IMR-90 (cell line): ENCODE data around the gene LRRC7. TPM values are rescaled to one million over a fixed set of nuclear protein-coding genes. Genes with fewer than 3 reads are reported as not detected.

ENCODE experiments used
- ATAC-seq: fragments of 200-7000 bp; cut with Tn5 transposase; 2 replicates; pipeline ENCODE4 v1.9.1; 2020; ENCODE audit warnings: low read depth, mild to moderate bottlenecking, moderate library complexity
- BruUV-seq: library from RNA; stranded (reverse); fragments of 400-500 nt; replicated peaks from 2 replicates; lab custom pipeline; 2021; lab: Mats Ljungman, UMichigan
- CTCF ChIA-PET: fragments of 300-600 bp; formaldehyde crosslinking; extraction: SDS; loops from one replicate; lab custom pipeline; 2021; ENCODE audit warnings: antibody characterized with exemption; lab: Yijun Ruan, JAX
- POLR2A ChIA-PET: fragments of 300-600 bp; sonication (Branson Sonifier 250); formaldehyde crosslinking; loops from one replicate; lab custom pipeline; 2022; ENCODE audit warnings: antibody characterized with exemption; ENCODE audit not compliant: unreplicated experiment; lab: Charles Lee
- DNase-seq: peaks from one replicate; pipeline ENCODE4 v3.0.0; 2013
- H2AFZ ChIP-seq: replicated peaks from 2 replicates; pipeline ENCODE3; 2013; ENCODE audit warnings: low read length, mild to moderate bottlenecking; ENCODE audit not compliant: poor library complexity
- H2AK5ac ChIP-seq: 2 replicates; pipeline ENCODE4 v1.6.1; 2013; ENCODE audit warnings: low read depth, low read length, inconsistent platforms
- H2AK9ac ChIP-seq: replicated peaks from 2 replicates; pipeline ENCODE3; 2013; ENCODE audit warnings: mild to moderate bottlenecking, low read depth, low read length, moderate library complexity; ENCODE audit not compliant: poor library complexity
- H2BK120ac ChIP-seq: 2 replicates; pipeline ENCODE4 v1.6.1; 2013; ENCODE audit warnings: low read depth, low read length, inconsistent platforms
- H2BK15ac ChIP-seq: 3 replicates; pipeline ENCODE4 v1.6.1; 2013; ENCODE audit warnings: low read depth, low read length, inconsistent platforms
- H2BK20ac ChIP-seq: 2 replicates; pipeline ENCODE4 v1.6.1; 2013; ENCODE audit warnings: low read depth, mild to moderate bottlenecking, inconsistent platforms, low read length, moderate library complexity
- H2BK5ac ChIP-seq: 2 replicates; pipeline ENCODE4 v1.6.1; 2013; ENCODE audit warnings: mild to moderate bottlenecking, low read depth, low read length, inconsistent platforms; ENCODE audit not compliant: poor library complexity, severe bottlenecking
- H3K14ac ChIP-seq: replicated peaks from 2 replicates; pipeline ENCODE4 v1.6.1; 2013; ENCODE audit warnings: low read depth, low read length, inconsistent platforms
- H3K18ac ChIP-seq: 2 replicates; pipeline ENCODE4 v1.6.1; 2013; ENCODE audit warnings: low read depth, low read length, control low read depth
- H3K23ac ChIP-seq: 2 replicates; pipeline ENCODE4 v1.6.1; 2013; ENCODE audit warnings: low read depth, low read length, inconsistent platforms
- H3K27ac ChIP-seq: 2 replicates; pipeline ENCODE4 v1.5.1; 2013; ENCODE audit warnings: mild to moderate bottlenecking, control low read depth, low read length; ENCODE audit not compliant: insufficient read depth
- H3K27me3 ChIP-seq: 2 replicates; pipeline ENCODE4 v1.6.1; 2013; ENCODE audit warnings: low read length; ENCODE audit not compliant: control insufficient read depth, insufficient read depth
- H3K36me3 ChIP-seq: 2 replicates; pipeline ENCODE4 v1.6.1; 2013; ENCODE audit warnings: low read length, mixed read lengths; ENCODE audit not compliant: control insufficient read depth, insufficient read depth
- H3K4ac ChIP-seq: 2 replicates; pipeline ENCODE4 v1.6.1; 2013; ENCODE audit warnings: low read depth, low read length, inconsistent platforms
- H3K4me1 ChIP-seq: 2 replicates; pipeline ENCODE4 v1.6.1; 2013; ENCODE audit warnings: low read length, mixed read lengths; ENCODE audit not compliant: control insufficient read depth, insufficient read depth
- H3K4me2 ChIP-seq: 2 replicates; pipeline ENCODE4 v1.6.1; 2013; ENCODE audit warnings: low read depth, mild to moderate bottlenecking, control low read depth, low read length, moderate library complexity
- H3K4me3 ChIP-seq: 2 replicates; pipeline ENCODE4 v1.5.1; 2013; ENCODE audit warnings: low read depth, mild to moderate bottlenecking, control low read depth, low read length, moderate library complexity; ENCODE audit not compliant: insufficient read depth
- H3K56ac ChIP-seq: 2 replicates; pipeline ENCODE4 v1.6.1; 2013; ENCODE audit warnings: low read length, inconsistent platforms; ENCODE audit not compliant: insufficient read depth; ENCODE audit errors: extremely low read depth
- H3K79me1 ChIP-seq, 2 experiments: 2 replicates each; pipeline ENCODE4 v1.6.1; 2013; ENCODE audit warnings: low read length in 2 of 2, inconsistent platforms in 1 of 2, low read depth in 1 of 2
- H3K9ac ChIP-seq: 2 replicates; pipeline ENCODE4 v1.6.1; 2013; ENCODE audit warnings: low read depth, low read length, control low read depth
- H3K9me1 ChIP-seq: 2 replicates; pipeline ENCODE4 v1.6.1; 2013; ENCODE audit warnings: low read length, inconsistent platforms; ENCODE audit not compliant: insufficient read depth
- H3K9me3 ChIP-seq: 2 replicates; pipeline ENCODE4 v1.6.1; 2013; ENCODE audit warnings: low read length; ENCODE audit not compliant: control insufficient read depth, insufficient read depth
- H4K20me1 ChIP-seq: 2 replicates; pipeline ENCODE4 v1.6.1; 2013; ENCODE audit warnings: low read length, inconsistent platforms; ENCODE audit not compliant: insufficient read depth
- H4K5ac ChIP-seq: 2 replicates; pipeline ENCODE4 v1.6.1; 2013; ENCODE audit warnings: mild to moderate bottlenecking, low read depth, low read length, control low read depth
- H4K8ac ChIP-seq, 2 experiments: 2 replicates each; pipeline ENCODE4 v1.6.1; 2013; ENCODE audit warnings: low read depth in 2 of 2, low read length in 2 of 2, control low read depth in 1 of 2, inconsistent platforms in 1 of 2
- H4K91ac ChIP-seq: 2 replicates; pipeline ENCODE4 v1.6.1; 2013; ENCODE audit warnings: low read depth, low read length, inconsistent platforms; ENCODE audit not compliant: insufficient read depth
- CHD1 ChIP-seq: IDR thresholded peaks from 2 replicates; pipeline ENCODE4 v1.6.1; 2012; ENCODE audit warnings: low read depth, low read length, improper control_type of control experiment
- ELK1 ChIP-seq: fragments of 150-350 bp; IDR thresholded peaks from 2 replicates; pipeline ENCODE4 v1.6.1; 2016; ENCODE audit warnings: low read depth, mild to moderate bottlenecking, low read length, moderate library complexity, borderline replicate concordance
- WGBS, 2 experiments: methylation state at CpG; one replicate each; pipeline versions ENCODE4 v1.1.5 to v1.1.7; 2013; ENCODE audit warnings: missing lambda C conversion rate in 2 of 2; ENCODE audit not compliant: insufficient read length in 1 of 2; ENCODE audit errors: extremely low coverage in 2 of 2; 5-methylcytosine and 5-hydroxymethylcytosine counted together
- dilution Hi-C: fragments of 300-500 bp; cut with HindIII; formaldehyde crosslinking; loops from one replicate; pipeline ENCODE4 v1.14.3; 2018; ENCODE audit warnings: low sequenced_read_pairs; ENCODE audit not compliant: unreplicated experiment
- in situ Hi-C: fragments of 300-500 bp; cut with MboI; formaldehyde crosslinking; loops from 3 replicates; pipeline ENCODE4 v1.14.3; 2019; ENCODE audit warnings: low sequenced_read_pairs, inconsistent platforms, mixed read lengths
- intact Hi-C: fragments of 100-400 bp; cut with micrococcal nuclease; formaldehyde crosslinking; loops from 2 replicates; pipeline ENCODE4 v1.10.0; 2022
- polyA plus RNA-seq, 3 experiments: library from polyadenylated mRNA; depleted of rRNA; stranded (reverse); fragments of >200 nt; gene quantifications; 2 replicates each; pipeline ENCODE4 v1.2.3, GENCODE V29; 2012; ENCODE audit warnings: low replicate concordance in 1 of 3
- total RNA-seq: library from RNA; depleted of rRNA; stranded (reverse); fragments of >200 nt; gene quantifications from 2 replicates; pipeline ENCODE4 v1.2.3, GENCODE V29; 2012

The LRRC7 gene
- total and polyA plus RNA-seq, 2 of the 4 experiments (the other 2 are of a cell fraction): under 0.01 to 0.02 TPM

- dilution Hi-C loops: no loop called here
- TF ChIP-seq ELK1: no peak
- no peak for TF ChIP-seq CHD1
- H3K36me3 ChIP-seq: no peaks in the 10 kb centered on the region
- no peak overlapping the region for H2AFZ ChIP-seq
- no peaks in the 10 kb centered on the region for H3K79me1 ChIP-seq
- H4K8ac ChIP-seq: no peak overlapping the region
- no peak overlapping the region for H2BK120ac ChIP-seq
- no peak overlapping the region for H3K23ac ChIP-seq
- no peak overlapping the region for H4K91ac ChIP-seq
- H3K9me1 ChIP-seq: no peaks in the 10 kb centered on the region
- DNase-seq (no peak), ATAC-seq (no peak)
- no peak overlapping the region for H4K5ac ChIP-seq
- CTCF ChIA-PET: no interaction called here
- no CpG with 5 or more reads among the region's 3 CpGs for WGBS, 2 experiments
- no peak overlapping the region for H3K4me2 ChIP-seq
- no peak overlapping the region for H2BK15ac ChIP-seq
- no peaks in the 10 kb centered on the region for H4K20me1 ChIP-seq
- no peak overlapping the region for H3K14ac ChIP-seq
- no peak overlapping the region for H3K9ac ChIP-seq
- no peak overlapping the region for H3K27ac ChIP-seq
- H3K9me3 ChIP-seq: no peaks in the 10 kb centered on the region
- no peaks in the 10 kb centered on the region for H3K4me1 ChIP-seq
- no peak overlapping the region for H3K56ac ChIP-seq
- no peaks in the 10 kb centered on the region for H3K27me3 ChIP-seq
- no peak overlapping the region for H2BK5ac ChIP-seq
- intact Hi-C loops: no loop called here
- in situ Hi-C loops: no loop called here
- H2AK9ac ChIP-seq: no peak overlapping the region
- no peak overlapping the region for H2AK5ac ChIP-seq
- H3K4me3 ChIP-seq: no peak overlapping the region
- BruUV-seq: no TSS peak
- H3K18ac ChIP-seq: no peak overlapping the region
- H2BK20ac ChIP-seq: no peak overlapping the region
- POLR2A ChIA-PET: no interaction called here
- no peak overlapping the region for H3K4ac ChIP-seq
Observed at GRCh38 chr1:69967245-69967766, 399.6 kb downstream of the LRRC7 start.
